Activated gamma-delta T cell treated with Interleukin-2 at 50 U/mL for 16 hours (primary cell): Measurements from ENCODE around the gene TMEM108.

ENCODE experiments used
- DNase-seq: peaks from one replicate; pipeline ENCODE4 v3.0.0-alpha.2; 2020

Gene TMEM108

DNA sequence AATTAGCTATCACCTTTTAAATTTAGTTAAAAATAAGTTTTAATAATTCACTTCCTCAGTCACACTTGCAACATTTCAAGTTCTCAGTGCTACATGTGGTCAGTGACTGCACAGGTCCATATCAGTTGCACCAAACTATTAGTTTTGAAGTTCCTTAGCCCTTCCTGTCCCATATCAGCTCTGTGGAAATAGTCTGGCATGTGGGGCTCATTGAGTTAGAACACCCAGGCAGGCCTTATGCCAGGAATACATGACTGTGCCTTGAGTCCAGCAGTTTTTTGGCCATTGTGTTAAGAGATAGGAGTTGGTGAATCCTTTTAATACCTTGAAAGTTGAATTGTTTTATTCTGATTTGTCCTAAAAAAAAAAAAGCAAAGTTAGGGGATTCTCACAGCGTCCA, 207.9 kb downstream of the TMEM108 start:
- DNase-seq = no peak

DNA sequence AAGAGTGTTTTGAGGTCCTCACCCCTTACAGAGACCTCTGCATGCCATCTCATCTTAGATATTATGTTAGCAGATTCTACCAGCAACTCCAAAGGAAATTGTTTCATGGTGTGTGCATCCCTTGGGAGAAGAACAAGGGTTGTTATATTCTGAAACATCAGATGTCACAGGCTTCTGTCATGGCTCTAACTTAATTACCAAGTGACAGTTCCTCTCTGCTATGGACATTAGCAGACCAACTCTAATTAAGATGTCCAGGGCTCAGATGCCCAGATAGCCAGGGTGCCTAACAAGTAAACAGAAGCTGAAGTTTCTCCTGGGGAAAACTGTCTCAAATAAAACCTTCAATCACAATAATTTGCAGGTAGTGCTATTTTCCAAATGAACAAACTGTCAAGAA, 208.6 kb downstream of the TMEM108 start:
- DNase-seq = no peak

DNA sequence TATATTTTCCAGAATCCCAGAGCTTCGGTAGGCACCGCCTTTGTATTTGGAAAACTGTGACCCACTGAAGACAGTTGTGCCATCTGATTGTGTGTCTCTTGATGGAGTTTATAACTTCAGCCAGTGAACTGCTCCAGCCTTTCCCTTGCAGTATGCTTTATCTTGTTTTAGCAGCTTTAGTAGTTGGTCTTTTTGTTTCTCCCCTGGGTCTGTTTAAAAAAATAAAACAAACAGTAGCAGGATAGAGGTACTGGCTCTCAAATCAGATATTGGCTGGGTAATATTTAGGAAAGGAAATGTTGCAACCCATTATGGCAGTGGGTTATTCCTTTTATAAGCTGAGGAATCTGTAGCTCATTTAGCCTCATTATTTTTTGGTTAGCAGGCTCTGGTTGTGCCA, 210.2 kb downstream of the TMEM108 start:
- no peak for DNase-seq

DNA sequence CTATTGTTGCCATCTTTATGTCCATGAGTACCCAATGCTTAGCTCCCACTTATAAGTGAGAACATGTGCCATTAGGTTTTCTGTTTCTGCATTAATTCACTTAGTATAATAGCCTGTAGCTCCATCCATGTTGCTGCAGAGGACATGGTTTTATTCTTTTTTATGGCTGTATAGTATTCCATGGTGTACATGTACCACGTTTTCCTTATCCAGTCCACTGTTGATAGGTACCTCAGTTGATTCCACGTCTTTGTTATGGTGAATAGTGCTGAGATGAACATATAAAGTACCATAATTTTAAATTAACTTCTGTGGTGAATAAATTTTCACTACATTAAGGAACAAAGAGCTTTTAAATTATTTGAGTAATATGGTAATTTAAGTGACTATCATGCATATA, 211.3 kb downstream of the TMEM108 start:
- no peak for DNase-seq

DNA sequence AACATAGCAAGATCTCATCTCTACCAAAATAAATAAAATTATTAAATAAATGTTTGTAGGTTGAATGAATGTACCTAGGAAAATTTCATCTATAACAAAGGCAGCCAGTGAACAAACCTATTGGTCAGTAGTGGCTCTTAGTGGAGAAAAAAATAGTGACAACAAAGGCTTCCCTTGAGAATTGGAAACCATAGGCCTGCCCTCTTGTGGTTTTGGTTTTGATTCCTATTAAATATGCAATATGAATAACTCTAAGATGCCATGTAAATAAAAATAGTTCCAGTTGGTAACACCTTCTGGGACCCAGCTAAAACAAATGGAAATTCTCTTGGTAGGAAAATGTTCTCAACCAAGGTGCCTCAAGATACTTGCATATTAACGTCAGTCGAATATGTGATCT, 216.0 kb downstream of the TMEM108 start:
- no peak for DNase-seq

DNA sequence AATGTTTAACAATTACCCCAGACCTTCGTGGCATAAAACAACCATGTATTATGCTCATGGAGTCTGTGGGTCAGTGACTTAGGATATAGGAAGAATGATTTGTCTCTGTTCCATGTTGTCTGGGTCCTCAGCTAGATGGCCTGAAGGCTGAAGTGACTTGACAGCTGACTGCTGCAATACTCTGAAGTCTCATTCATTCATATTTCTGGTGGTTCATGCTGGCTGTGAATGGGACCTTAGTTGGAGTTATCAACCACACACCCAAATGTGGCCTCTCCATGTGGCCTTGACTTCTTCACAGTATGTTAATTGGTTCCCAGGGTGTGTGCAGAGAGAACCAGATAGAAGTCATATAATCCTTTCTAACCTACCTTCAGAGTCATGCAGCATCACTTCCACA, 216.5 kb downstream of the TMEM108 start:
- DNase-seq = no peak

DNA sequence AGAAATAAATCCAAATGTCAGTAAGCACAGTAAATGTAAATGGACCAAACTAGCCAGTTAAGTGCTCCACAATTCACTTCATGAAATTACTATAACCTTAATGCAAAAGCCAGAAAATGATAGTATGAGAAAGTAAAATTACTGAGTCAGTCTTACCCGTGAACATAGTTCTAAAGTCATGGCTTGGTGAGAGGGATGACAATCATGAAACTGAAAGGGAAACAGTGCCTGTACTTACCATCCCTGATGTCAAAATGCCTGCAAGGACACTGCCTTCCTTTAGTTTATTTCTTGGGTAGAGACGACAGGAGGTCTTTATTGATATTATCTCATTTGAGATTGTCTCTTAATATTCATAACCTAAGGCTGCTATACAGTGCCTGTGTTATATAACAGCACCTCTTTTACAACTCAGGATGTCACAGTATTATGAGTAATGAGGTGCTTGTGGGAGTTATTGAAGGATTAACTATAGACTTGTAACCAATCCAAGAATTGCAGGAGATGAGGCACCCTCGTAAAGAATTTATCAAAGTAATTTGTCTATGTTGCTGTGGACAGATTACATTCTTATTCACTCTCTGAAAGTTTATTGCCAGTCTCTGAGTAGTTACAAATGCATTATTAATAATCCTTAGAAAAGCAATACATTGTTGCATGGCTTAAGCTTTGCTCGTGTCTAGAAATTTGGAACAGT, 218.7 kb downstream of the TMEM108 start:
- no peak for DNase-seq

DNA sequence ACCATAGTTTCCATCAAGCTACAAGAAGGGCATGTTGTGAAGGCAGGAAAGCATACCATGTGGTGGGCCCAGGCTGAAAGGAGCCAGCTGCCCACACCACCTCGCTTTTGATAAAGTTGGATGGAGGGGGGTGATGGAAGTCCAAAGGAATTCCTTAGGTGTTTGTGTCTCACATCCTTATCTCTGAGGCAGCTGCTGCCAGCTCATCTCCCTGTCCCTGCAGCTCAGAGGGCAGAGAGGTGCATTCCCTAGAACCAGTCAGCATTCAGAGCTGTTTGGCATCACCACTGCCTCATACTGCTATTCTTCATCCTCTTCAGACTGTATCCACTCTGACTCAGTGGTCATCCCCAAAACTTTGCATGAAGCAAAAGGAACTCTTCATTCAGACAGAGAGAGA, 220.2 kb downstream of the TMEM108 start:
- DNase-seq = no peak

DNA sequence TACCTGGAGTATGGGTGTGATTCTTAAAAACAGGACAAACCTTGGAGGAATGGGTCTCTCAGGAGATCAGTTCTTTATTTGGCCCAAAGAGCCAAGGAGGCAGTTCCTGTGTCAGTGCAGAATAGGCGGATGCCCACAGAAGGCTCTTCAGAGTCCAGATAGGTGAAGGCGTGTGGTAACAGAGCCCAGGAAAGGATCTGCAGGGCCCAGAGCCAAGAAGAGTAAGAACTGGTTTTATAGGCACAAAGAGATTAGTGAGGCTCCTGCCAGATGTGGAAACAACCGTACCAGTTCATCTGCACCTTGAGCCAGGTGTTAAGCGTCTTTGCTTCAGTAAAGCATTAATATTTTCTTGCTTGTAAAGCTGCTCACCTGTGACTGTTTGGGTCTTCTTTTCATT, 221.6 kb downstream of the TMEM108 start:
- DNase-seq = no peak

DNA sequence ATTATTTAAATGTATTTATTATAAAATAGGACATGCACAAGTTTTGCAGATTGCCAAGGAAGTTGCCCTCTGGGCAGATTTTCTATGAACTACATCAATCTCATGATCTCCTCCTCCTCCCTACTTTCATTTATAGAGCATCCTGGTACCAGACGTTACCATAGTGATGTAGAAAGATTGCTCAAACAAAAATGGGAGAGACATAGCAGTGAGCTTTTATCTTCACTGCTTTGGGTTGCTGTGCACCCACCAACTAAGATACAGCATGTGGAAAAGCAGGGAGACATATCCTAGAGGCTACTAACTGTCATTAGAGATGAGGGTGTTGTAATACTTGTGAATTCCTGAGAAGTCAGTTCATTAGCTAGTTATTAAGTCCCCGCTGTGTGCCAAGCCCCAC, 224.1 kb downstream of the TMEM108 start:
- DNase-seq = no peak

DNA sequence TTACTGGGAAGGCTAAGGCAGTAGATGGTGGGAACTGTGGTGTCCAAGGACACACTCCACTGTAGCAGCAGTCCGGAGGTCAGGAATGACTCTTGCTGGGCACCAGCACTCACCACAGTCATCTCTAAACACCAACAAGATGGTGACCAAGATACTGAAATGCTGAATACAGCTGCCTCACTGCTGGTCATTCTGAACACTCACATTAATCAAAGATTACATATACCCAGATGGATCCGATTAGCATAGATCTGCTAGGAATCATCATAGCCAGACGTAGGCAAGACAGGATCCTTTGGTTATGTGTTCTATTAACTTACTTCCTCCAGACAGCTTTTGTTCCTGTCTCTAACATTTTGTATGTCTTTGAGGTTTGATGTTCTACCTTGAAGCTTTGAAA, 226.7 kb downstream of the TMEM108 start:
- DNase-seq = no peak

DNA sequence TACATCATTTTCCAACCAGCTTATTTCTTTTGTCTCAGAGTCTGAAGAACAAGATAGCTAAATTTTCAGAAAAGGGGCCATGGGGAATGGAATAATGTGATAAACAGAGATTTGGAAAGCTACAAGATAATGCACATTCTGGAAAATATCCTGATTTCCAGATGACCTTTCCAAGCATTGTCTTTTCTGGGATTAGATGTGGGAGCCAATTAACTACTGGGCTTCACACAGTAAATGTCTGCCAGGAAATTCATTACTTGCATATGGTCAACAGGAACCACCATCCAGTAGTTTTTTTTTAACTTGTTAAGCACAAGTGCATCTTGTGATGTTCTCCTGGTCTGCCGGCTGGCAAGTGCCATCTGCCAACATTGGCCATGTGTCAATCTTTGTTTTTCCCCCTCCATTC, 230.5 kb downstream of the TMEM108 start:
- DNase-seq = no peak

DNA sequence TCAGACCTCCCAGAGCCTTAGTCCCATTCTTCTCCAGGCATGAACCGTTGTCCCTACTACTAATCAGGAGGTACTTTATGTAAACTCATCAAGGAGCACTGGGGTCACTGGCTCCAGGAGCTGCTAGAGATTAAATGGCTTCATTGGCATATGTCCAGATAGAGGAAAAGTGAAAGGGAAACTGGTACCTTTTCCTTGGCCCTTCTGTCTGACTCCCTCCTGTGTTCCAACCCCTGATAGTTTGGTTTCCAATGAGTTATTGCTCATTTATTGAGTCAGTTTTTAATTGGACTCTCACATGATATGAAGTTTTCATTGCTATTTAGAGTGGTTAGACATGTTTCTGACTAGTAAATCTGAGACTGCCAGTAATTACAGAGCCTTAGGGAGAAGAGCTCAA, 231.2 kb downstream of the TMEM108 start:
- DNase-seq = no peak

DNA sequence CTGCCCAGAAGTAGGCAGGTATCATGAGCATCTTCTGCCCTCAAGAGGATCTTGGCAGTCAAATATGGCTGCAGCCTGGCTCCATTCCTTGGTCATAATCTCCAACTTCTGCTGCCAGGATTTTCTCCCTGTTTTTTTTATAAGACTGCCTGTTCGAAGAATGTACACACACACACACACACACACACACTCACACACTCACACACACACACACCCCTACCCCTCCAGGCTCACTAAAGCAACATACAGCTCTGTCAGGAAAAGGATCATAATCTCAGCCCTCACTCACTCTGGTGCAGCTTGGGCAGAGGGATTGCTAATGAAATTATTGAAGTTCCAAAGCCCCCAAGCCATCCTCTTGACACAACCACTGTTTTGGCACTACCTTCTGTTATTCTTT, 232.4 kb downstream of the TMEM108 start:
- no peak for DNase-seq

DNA sequence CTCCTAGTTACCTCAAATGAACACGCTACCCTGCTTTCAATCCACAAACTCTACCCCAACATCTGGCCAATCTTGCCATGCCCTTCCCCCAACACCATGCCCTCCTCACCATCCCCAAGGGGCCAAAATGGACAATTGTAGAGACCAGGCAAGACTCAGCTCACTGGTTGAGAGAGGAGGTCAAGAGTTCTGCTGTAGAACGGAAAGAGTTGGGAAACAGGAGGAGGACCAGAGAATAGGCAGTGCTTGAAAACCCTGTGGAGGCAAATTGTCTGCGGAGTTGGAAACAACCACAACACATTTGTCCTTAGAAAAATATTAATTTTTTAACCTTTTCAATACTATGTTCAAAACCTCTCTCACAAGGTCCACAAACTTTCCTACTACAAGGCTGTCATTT, 232.9 kb downstream of the TMEM108 start:
- DNase-seq = no peak

DNA sequence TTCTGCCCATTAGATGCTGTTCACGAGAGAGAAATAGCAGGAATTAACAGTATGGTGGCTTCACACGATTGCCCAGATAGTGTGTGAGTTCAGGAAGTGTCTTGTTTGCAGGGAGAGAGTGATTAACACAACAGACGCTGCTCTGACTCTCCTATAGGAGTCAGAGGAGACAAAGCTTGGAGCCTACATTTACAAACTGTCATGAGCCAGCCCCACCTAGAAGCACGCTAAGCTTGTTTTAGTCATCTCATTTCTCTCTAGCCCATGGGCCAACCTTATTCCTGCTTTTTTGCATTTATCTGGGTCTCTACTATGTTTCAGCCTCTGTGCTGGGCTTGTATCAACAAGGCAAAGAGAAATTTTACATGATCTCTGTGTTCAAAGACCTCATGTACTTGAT, 233.3 kb downstream of the TMEM108 start:
- no peak for DNase-seq

DNA sequence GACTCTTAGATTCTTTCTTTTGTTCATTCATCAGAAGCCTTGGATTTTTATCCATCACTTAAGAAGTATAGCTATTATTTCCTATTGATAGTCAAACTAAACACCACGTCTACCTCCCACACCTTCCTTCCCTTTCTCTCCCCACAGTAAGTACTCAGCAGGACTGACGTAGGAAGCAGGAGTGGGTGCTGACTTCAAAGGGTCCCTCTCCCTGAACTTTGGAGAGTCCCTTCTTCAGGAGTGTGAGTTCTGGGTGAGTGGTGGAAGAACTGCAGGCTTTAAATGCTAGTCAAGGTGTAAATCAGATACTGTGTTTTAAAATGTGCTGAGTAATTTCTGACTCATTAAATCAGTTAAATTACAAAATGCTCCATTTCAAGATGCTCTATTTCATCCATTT, 235.2 kb downstream of the TMEM108 start:
- DNase-seq = no peak

DNA sequence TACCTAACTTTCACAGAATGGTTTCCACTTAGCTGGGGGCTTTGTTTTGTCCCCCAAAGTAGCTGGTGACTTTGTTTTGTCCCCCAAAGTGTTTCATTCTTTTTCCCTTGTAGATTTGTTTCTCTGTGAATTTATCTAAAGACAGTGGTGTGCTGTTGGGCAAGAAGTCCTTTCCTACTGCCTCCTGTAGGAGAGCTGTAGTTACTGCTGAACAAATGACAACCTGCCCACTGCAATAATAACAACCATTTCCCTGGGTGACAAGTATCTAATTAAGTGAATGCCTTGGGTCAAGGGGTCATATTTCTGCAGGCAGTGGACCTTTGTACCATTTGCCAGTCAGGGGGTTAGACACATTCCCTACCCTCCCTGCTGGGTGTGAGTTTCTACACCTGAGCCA, 236.3 kb downstream of the TMEM108 start:
- no peak for DNase-seq

DNA sequence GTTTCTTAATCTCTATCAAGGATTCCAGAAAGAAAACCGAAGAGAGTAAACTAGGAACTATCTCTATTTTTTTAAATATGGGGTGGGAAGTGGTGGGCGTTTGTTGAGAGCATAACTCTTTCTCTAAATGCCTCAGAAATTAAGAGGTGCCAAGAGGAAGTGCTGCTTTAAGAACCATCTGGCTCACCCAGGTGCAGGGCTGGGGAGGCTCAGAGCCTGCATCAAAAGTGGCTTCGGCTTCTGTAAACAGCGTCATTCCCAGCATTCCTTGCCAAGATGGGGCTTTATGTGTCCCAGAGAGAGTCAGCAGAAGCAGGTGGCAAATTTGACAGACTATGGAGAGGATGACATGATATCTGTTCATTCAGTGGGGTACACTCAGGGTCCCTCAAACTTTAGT, 238.4 kb downstream of the TMEM108 start:
- no peak for DNase-seq

DNA sequence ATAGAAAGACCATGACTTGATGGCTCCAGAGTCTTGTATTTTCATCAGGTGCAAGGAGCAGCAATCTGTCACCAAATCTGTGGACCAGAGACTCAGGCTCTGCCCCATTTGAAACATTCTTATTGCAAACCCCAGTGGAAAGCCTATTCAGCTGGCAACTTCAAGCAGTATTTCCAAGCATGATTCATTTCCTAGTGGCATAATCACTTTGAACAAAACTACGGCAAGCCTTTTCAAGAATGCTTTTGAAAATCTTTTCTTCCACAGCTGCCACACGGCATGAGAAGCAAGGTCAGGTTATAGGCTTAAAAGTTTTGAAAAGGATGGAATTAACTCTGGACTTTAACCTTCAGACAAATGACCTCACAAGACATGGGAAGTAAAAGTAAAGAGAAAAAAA, 239.6 kb downstream of the TMEM108 start:
- DNase-seq = no peak

DNA sequence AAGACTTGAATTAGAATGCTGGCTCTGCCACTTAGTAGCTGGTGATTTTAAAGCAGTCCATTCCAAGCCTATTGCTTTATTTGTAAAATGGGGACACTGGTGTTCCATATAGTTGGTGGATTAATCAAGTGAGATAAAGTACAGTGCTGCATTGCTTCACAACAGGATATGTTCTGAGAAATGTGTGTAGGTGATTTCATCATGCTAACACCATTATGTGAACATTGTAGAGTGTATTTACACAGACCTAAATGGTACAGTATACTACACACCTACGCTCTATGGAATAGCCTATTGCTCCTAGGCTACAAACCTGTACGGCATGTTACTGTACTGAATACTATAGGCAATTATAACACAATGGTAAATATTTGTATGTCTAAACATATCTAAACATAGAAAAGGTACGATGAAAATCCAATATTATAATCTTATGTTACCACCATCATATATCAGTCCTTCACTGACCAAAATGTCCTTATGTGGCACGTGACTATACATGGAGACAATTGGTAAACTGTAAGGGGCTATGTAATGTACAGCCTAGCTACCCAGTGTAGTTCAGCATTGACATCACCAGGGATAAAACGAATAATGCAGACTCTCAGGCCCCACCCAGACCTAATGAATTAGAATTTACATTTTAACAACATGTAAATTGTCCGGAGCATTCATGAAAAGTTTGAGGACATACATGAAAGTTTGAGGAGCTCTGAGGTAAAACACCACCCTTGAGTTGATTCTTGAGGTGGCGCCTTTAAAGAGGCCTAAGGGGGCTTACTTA, 240.3 kb downstream of the TMEM108 start:
- no peak for DNase-seq

DNA sequence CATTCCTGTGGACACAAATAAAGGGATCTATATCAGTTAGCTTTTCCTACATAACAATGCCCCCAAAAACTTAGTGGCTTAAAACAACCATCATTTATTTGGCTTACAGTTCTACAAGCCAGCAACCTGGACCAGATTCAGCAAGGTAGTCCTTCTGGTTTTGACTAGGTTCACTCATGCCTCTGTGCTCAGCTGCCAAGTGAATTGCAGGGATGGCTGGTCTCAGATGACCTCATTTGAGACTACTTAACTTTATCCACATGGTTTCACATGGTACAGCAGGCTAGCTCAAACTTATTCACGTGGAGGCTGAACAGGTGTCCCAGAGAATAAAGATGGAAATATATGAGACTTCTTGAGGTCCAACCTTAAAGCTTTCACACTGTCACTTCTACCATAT, 242.4 kb downstream of the TMEM108 start:
- DNase-seq = no peak

DNA sequence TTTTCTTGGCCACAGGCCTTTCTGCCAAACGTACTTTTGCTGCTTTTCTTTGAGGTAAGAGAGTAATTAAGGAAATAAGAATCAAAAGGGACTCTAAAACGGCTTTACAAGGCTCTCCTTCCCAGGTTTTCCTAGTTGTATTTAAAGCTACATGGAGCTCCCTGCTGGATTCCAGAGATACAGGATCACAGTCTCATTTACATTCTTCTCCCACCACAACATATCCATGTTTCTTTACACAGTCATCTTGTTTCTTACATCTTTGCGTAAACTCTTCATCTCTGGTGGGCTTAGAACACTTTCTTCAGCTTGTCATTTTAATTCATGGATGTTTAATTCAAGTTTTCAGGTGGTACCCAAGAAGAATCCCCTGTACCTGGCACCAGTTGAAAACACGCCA, 244.0 kb downstream of the TMEM108 start:
- DNase-seq = no peak

DNA sequence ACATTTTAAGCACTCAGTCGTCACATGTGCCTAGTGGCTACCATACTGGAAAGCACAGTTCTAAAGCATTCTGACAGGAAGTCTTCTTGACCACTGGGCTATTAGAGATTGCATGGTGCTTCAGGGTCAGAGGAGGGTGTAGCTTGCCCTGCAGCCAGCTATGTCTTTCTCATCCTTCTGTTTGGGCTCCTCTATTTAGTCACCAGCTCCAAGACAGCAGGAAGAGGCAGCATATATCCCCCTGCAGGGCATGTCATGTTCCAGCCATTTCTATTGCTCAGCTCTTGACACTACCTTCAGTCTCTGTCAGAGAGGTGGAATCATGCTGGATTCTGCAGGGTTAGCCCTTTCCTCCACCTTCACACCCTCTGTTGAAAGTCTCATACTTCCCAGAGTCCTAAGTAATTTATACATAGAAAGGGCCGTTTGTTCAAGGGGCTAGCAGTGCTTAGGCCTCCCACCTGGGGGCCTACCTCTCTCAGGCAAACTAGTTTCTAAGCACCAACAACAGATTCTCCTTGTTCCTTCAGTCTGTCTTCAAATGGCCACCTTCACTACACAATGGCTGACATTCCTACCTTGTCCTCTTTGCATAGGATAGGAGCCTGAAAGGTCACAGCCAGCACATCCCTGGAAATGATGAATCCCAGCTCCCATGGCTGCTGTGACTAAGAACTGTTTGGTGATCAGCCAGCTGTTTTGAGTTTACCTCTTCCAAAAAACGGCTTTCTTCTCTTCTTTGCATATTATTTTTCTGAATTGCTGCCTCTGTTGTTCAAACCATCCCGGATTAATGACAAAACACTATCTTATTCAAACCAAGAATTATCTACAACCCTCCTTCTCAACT, 246.0 kb downstream of the TMEM108 start:
- DNase-seq = no peak
